NCI-H446 (cell line): ENCODE results near the gene FGD3.
"Not testable (repeated sequence)": the region's sequence is repeated elsewhere in the genome, so short reads cannot be mapped to it uniquely, and the experiment has no call there.

ENCODE experiments used
- DNase-seq, 2 experiments: peaks; one replicate each; lab custom pipeline; 2025; lab: John Stamatoyannopoulos, UW

Gene FGD3

GRCh38 chr9:92947268-92948037 lies at the start of gene FGD3:
FGD3 (plus strand) TSS chr9:92947523; CDS start chr9:92976257, 28,734 bp downstream.
- no peak for DNase-seq

DNA sequence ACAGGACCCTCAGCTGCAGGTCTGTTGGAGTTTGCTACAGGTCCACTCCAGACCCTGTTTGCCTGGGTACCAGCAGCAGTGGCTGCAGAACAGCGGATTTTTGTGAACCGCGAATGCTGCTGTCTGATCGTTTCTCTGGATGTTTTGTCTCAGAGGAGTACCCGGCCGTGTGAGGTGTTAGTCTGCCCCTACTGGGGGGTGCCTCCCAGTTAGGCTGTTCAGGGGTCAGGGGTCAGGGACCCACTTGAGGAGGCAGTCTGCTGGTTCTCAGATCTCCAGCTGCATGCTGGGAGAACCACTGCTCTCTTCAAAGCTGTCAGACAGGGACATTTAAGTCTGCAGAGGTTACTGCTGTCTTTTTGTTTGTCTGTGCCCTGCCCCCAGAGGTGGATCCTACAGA lies 42.2 kb upstream of the FGD3 start:
- DNase-seq, result not testable (repeated sequence)

GRCh38 chr9:92911511-92912475 lies 35.5 kb upstream of the FGD3 start:
- DNase-seq, result no peak

DNA sequence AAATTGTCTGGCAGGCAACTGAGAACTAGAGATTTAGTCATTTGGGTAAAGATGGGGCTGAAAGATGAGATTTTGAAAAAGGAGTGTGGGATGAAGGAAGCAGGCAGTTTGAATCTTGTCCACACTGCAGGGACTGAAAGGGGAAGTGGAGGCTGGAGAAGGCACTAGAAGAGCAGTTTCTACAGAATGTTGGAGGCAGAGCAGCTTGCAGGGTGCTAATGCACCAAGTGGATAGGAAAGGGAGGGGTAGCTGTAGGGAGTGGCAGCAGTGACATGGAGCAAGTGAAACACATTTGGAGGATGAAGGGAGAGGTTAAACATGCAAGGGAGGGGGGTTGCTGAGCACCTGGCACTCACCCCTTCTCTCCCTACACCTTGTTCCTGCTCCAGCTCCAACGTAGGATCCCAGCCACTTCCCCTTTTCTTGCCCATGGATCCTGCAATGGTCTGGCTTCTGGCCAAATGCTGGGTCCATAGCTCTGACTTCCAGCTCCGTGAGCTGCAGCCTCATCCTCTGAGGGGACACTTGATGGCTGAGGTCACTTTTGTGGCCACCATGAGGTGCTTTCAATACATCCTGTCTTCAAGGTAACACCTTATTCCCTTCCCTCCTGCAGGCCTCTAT lies 30.0 kb upstream of the FGD3 start:
- DNase-seq, result no peak

- no peak for DNase-seq
Measured at GRCh38 chr9:92920437-92920836, 26.9 kb upstream of the FGD3 start.

DNA sequence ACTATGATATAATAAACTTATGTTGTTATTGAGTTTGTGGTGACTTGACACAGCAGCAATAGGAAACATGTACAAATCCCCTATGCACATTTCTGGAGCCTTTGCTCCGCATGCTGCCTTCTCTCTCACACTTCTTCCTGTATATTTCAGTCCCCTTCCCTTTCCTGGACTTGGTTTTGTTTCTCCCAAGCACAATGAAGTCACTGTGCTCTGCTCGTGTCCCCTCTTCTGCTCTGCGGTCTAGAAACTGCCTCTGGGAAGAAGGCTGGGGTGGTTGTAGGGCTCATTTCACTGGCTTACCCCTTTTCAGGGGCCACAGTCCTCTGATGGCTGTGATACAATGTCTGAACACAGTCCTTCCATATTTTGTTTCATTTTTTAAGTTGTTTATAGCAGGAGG lies 15.7 kb upstream of the FGD3 start:
- no peak for DNase-seq

DNA sequence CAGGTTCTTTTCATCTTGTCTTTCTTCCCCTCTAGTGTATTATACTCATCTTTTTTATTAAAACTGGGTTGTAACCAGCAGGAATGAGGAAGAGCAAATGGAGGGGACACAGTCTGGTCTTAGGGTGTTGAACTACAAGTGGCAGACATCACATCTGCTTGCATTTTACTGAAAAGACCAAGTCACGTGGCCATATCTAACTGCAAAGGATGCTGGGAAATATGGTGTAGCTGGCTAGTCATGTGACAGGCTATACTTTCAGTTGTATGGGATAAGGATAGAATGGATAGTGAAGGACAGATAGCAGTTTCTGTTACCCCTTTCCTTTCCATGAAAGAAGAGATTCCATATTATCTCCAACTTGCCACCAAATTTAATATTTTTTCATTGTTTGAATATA lies 13.0 kb upstream of the FGD3 start:
- DNase-seq, result no peak

GRCh38 chr9:92938025-92938424 lies 9.3 kb upstream of the FGD3 start:
- DNase-seq, result no peak

- DNase-seq, result no peak
Measured at GRCh38 chr9:92941861-92942260, 5.5 kb upstream of the FGD3 start.

GRCh38 chr9:92942688-92943616 lies 4.4 kb upstream of the FGD3 start:
- DNase-seq, result peak in 1 of 2 experiments; percentile 21

- no peak for DNase-seq
Measured at GRCh38 chr9:92944921-92945320, 2.4 kb upstream of the FGD3 start.

DNA sequence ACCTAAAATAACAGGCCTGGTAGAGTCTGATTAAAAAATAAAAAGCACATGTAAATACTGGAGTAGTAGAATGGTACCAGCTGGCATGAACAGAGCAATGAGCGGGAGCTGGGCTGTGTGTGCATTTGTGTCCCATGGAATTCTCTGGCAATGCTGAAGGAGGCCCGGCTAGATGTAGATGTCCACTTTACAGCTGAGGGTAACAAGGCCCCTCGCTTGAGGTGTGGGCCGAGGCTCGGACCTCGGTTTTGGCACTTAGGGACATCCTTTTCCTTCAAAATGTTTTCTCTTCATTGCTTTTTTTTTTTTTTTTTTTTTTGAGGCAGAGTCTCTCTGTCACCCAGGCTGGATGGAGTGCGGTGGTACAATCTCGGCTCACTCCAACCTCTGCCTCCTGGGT lies 1.5 kb upstream of the FGD3 start:
- DNase-seq, result no peak

DNA sequence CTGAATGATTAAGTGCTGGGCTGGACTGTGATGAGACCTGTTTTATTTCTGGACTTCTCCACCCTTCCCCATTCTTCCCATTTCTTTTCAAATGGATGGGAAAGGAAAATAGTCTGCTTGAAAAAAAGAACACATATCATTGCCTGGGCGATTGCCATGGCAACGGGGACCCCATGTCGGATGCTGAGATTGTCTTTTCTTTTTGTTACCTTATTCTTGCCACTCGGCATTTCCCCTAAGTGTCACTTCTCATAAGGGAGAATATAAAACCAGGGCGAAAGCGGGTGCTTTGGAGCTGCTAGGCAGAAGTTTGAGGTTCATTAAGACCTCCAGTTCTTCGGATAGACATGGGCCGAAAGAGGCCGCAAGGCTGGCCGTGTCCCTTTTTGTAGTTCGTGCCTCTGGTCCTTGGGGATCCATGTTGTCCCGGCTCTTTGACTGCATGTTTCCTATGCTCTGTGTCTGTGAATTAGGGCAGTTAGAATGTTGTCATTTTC lies 763 bp downstream of the FGD3 start:
- no peak for DNase-seq

DNA sequence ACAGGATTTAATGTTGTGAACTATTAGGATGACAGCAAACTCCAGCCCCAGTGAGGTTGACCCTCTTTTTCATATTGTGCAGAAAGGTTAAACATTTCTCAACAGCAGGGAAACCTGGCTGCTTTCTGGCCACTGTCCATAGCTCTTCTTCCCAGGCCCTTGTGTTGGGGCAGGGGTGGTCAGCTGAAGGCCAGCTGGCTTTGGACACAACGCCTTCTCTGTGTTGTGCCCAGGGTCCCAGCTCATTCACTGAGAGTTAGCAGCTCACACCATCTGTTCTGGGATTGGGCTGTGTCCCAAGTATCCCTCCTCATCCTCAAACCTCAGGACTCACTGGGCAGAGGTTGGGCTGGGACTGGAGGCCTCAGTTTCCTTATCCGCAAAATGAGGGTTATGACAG lies 1.3 kb downstream of the FGD3 start:
- DNase-seq, result no peak

- DNase-seq, result no peak
Measured at GRCh38 chr9:92949266-92949982, 2.1 kb downstream of the FGD3 start.

- no peak for DNase-seq
Measured at GRCh38 chr9:92950359-92950955, 3.1 kb downstream of the FGD3 start.

GRCh38 chr9:92952906-92953610 lies 5.7 kb downstream of the FGD3 start:
- no peak for DNase-seq

DNA sequence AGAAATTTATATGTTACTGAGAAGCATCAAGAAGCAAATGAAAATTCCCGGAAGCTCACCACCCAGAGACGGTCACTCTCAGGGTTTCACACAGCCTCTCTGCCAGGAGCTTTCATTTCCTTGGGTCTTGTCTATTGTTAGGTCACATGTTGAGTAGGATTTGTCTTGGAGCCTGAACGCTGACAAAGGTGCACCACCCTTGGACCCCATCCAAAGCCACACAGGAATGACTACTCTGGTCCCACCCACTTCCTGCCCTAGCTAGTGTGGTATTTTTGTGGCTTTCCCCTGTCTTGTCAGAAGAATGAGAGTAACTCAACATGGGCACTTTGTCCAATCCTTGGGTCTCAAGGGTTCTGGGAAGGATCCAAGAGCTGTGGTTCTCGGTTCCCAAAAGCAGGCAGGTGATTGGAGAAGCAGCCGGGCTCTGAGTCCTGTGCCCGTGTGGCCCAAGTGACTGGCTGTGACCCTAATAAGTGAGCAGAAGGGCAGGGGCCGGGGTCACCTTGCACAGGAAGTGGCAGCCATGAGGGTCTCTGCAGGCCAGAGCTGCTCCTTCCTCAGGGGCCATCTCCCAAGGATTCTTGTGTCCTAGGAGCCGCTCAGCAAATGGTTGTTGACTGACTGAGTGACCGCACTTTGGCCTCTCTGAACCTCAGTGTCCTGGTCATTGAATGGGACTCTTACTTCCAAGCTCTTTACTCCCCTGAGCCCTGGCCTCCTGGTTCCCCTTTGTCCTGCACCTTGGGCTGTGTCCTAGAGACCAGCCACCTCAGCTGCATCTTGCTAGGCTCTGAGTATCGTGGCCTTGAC lies 6.9 kb downstream of the FGD3 start:
- DNase-seq, result no peak

DNA sequence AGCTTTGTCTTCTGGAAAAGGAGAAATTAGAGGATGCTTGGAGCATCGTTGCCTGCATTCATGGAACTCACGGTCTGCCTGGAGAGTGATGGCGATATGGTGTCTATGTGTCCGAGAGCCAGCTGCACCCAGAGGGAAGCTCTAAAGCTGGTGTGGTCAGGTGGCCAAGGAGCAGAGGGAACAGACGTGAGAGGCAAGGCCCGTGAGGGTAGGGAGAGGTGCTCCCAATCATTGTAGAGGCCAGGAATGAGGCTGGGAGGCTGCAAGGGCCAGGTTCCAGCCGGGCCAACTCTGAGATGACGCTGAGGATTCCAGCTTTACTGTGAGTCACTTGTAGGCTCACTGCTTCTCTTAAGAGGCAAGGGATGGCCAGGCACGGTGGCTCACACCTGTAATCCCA lies 7.6 kb downstream of the FGD3 start:
- DNase-seq, result no peak
